GM10248 (cell line): ENCODE data around the gene SENP8.

ENCODE experiments used
- CTCF ChIA-PET: fragments of 300-600 bp; sonication (Branson Sonifier 250); formaldehyde crosslinking; extraction: SDS; loops from one replicate; lab custom pipeline; 2021; ENCODE audit warnings: antibody characterized with exemption; lab: Yijun Ruan, JAX
- POLR2A ChIA-PET: fragments of 350-650 bp; sonication (Branson Sonifier 250); formaldehyde crosslinking; extraction: SDS; loops from one replicate; lab custom pipeline; 2020; ENCODE audit warnings: antibody characterized with exemption; lab: Yijun Ruan, JAX
- DNase-seq: peaks from one replicate; pipeline ENCODE4 v3.0.0; 2012; ENCODE audit errors: extremely low spot score
- TF ChIP-seq, protein P1 (sequence below): IDR thresholded peaks from 2 replicates; pipeline ENCODE4 v1.5.1; 2012; ENCODE audit warnings: mild to moderate bottlenecking, low read depth; ENCODE audit errors: extremely low read depth, missing control alignments, control extremely low read depth

Gene SENP8

DNA sequence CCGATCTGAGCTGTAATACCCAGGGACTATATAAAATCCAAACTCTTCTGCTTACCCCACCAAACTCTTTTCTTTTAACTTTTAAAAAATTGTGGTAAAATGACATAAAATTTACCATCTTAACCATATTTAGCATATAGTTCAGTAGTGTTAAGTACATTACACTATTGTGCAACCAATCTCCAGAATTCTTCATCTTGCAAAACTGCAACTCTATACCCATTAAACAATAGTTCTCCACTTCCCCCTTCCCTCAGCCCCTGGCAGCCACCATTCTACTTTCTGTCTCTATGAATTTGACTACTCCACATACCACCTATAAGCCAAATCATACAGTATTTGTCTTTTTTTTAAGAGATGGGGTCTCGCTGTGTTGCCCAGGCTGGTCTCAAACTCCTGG is 38.7 kb downstream of the SENP8 start:
- DNase-seq, result no peak
- POLR2A ChIA-PET, result no interaction called here

DNA sequence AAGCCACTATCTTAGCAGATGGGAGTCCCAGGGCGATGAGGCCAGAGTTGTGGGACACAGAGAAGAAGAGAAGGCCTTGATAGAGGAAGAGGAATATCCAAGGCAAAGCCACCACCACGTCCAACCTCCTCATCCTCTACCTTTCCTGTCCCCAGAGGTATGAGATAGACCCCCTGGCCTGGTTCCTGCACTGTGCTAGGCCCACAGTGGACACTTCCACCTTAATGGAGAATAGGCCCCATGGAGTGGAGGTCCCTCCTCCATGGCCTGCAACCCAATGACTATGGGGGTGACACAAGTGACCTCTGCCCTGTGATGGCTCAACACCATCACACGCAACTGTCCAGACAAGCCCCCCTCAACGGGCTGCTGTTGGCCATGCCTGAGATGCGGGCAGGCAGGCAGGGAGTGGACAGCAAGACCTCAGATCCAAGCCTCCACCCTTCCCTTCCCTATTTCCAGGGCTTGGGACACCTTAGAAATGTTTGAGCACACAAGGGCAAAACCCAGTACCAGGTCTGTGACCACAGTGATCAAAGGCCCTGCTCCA is 42.6 kb downstream of the SENP8 start:
- TF ChIP-seq, protein P1, sequence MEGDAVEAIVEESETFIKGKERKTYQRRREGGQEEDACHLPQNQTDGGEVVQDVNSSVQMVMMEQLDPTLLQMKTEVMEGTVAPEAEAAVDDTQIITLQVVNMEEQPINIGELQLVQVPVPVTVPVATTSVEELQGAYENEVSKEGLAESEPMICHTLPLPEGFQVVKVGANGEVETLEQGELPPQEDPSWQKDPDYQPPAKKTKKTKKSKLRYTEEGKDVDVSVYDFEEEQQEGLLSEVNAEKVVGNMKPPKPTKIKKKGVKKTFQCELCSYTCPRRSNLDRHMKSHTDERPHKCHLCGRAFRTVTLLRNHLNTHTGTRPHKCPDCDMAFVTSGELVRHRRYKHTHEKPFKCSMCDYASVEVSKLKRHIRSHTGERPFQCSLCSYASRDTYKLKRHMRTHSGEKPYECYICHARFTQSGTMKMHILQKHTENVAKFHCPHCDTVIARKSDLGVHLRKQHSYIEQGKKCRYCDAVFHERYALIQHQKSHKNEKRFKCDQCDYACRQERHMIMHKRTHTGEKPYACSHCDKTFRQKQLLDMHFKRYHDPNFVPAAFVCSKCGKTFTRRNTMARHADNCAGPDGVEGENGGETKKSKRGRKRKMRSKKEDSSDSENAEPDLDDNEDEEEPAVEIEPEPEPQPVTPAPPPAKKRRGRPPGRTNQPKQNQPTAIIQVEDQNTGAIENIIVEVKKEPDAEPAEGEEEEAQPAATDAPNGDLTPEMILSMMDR, result no peak
- POLR2A ChIA-PET, result no interaction called here
- no peak for DNase-seq
- CTCF ChIA-PET, result no interaction called here

More for the DNA sequence above, 38.7 kb downstream of the SENP8 start:
- TF ChIP-seq, protein P1, result no peak
- CTCF ChIA-PET, result interaction anchor here (0.9 to 3.0 kb wide), 31 partner anchors 8 to 415 kb away, joined by 3 to 48 read pairs (median 6); no protein-coding TSS in a partner anchor

DNA sequence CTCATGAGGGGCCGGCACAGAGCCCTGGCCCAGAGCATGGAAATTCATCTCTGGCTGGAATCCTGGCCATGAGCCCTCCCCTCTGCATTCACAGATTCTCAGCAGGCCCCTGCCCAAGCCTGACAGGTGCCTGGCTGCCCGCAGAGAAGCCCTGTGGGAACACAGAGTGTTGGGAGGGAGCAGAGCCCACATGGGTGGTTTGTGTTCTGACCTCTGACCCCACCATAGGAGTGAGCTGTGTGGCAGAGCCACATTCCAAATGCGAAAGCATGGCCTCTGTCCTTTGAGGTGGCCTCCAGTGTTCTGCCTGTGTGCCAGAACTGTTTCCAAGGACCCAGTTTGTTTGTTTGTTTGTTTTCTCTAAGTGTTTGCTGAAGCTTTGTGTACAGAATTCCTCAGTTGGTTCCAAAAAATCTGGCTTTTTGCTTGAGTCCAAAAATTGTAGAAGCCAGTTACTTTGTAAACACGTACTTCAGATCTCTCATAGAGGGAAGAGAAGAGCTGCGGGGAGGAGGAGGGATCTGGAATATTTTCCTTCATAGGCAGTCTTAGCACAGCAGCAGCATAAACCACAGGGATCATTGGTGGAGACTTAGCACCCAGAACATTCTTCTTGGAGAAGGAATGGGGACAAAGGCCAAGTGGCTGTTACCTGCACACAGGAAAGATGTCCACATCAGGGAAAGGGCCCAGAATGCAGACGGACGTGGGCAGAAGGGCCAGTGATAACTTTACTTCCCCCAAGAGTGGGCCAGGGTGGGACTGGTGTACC is 43.3 kb downstream of the SENP8 start:
- no peak for DNase-seq
- CTCF ChIA-PET, result interaction anchor here (2.4 kb wide), 1 partner anchor 418 kb away, joined by 10 read pairs; no protein-coding TSS in a partner anchor
- TF ChIP-seq, protein P1, result no peak
- POLR2A ChIA-PET, result no interaction called here

DNA sequence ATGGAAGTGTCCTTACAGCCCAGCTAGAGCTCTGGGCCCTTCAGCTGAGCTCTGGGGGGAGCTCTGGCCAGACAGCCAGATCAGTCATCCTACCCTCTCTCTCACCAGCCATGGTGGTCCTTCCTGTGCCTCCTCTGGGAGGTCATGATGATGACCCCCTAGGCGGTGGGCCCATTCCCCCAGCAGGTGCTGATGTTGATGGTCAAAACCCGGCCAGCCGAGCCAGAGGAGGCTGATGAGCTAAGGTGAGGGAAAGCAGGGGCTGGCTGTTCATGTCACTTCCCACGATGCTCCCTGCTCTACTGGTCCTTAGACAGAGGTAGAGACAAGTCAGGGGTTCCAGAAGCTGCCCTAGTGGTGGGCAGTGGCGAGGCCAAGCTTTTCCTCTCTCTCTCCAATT is 44.4 kb downstream of the SENP8 start:
- TF ChIP-seq, protein P1, result no peak
- POLR2A ChIA-PET, result no interaction called here
- CTCF ChIA-PET, result interaction anchor here (1.4 to 2.4 kb wide), 2 partner anchors 362 to 419 kb away, joined by 4 to 10 read pairs; no protein-coding TSS in a partner anchor
- no peak for DNase-seq

DNA sequence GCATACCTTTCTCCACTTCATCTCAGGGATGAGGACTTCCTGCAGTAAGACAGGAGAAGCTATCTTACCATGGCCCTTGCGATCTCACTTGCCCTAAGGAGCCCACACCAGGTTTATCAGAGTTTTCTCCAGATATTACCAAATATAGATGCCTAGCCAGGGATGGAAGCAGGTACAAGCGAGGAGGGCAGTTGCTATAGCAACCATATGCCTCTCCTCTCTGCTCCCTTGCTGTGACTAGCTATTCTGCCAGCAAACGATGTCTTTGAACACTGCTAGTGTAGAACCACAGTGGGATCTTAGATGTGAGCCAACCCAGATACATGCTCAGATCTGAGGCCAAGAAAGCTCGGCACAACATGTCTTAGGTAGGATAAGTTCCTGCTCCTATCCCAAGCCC is 45.5 kb downstream of the SENP8 start:
- CTCF ChIA-PET, result interaction anchor here (0.9 to 2.4 kb wide), 4 partner anchors 35 to 420 kb away, joined by 3 to 10 read pairs (median 4); no protein-coding TSS in a partner anchor

DNA sequence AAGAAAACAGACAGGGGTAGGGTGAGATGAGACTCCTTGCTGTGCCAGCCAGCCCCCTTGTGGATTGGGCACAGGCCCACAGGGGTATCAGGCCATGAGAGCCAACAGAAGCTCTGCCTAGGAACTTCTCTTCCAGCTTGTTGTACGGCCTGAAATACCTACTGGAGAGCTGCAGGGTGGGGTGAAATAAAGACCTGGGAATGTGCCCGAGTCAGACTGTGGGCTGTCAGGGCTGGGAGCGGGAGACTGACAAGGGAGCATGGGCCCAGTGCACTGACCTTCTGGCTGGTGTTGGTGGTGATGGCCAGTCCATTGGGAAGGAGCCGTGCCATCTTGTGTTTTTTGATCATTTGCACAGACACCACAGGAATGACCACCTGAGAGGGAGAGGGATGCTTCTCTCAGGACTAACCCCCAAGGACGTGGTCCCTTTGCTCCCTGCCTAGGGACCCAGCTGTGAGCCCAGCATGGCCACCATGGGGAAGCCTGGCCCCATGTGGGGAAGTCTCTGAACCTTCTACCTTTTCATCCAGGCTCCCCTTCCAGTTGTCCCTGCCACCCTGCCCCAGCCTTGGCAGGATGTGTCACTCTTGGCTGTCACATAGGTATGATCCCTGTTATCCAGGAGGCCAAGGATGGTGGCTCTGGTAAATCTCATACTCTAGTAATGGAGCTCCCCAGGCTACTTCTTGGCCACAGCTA is 48.7 kb downstream of the SENP8 start:
- CTCF ChIA-PET, result interaction anchor here (0.7 kb wide), 1 partner anchor 25 kb away, joined by 3 read pairs; no protein-coding TSS in a partner anchor
- DNase-seq, result no peak
- TF ChIP-seq, protein P1, result no peak
- POLR2A ChIA-PET, result no interaction called here

More for the DNA sequence above, 45.5 kb downstream of the SENP8 start:
- POLR2A ChIA-PET, result no interaction called here
- TF ChIP-seq, protein P1, result no peak
- DNase-seq, result no peak
